B cell (primary cell): Measurements from ENCODE around the gene RNF26. TPM values are rescaled to one million over a fixed set of nuclear protein-coding genes. Genes with fewer than 3 reads are reported as not detected.

Experiments used
- ATAC-seq: fragments of 200-7000 bp; cut with Tn5 transposase; one replicate; pipeline ENCODE4 v1.10.0; 2021; ENCODE audit warnings: low read depth, mild to moderate bottlenecking, moderate number of reproducible peaks, moderate library complexity
- CTCF ChIA-PET: fragments of 350-600 bp; sonication (Branson Sonifier 250); formaldehyde crosslinking; loops from one replicate; lab custom pipeline; 2021; ENCODE audit warnings: antibody characterized with exemption, inconsistent platforms; lab: Charles Lee
- POLR2A ChIA-PET: fragments of 350-600 bp; sonication (Branson Sonifier 250); formaldehyde crosslinking; loops from one replicate; lab custom pipeline; 2021; ENCODE audit warnings: antibody characterized with exemption; lab: Charles Lee
- DNase-seq: peaks from one replicate; pipeline ENCODE4 v3.0.0; 2013
- H2AFZ ChIP-seq: 2 replicates; pipeline ENCODE4 v1.6.1; 2012; ENCODE audit warnings: mild to moderate bottlenecking, low read depth, low read length; ENCODE audit not compliant: insufficient read depth, poor library complexity, severe bottlenecking
- H3K27ac ChIP-seq, 2 donors: 1 replicate in 1 of 2; 2 replicates in 1 of 2; pipeline ENCODE4 v1.5.1; 2012 to 2013; ENCODE audit warnings: low read length in 2 of 2, mild to moderate bottlenecking in 2 of 2, moderate library complexity in 1 of 2
- H3K27me3 ChIP-seq, 4 experiments: fragments of 200-600 bp in 1 of 4; sonication (generic) in 1 of 4; replicated peaks in 1 of 4; 1 replicate in 2 of 4; 2 replicates in 2 of 4; pipeline versions ENCODE4 v1.6.1 to v1.7.0; 2013 to 2016; ENCODE audit warnings: low read length in 3 of 4, mild to moderate bottlenecking in 2 of 4, mixed read lengths in 1 of 4, moderate library complexity in 1 of 4; ENCODE audit not compliant: insufficient read depth in 4 of 4, control insufficient read depth in 3 of 4; ENCODE audit errors: control extremely low read depth in 1 of 4
- H3K36me3 ChIP-seq, 2 experiments: replicated peaks in 1 of 2; 1 replicate in 1 of 2; 2 replicates in 1 of 2; pipeline versions ENCODE4 v1.6.1 to v1.7.1; 2013; ENCODE audit warnings: low read length in 1 of 2; ENCODE audit not compliant: insufficient read depth in 2 of 2, control insufficient read depth in 1 of 2; ENCODE audit errors: control extremely low read depth in 1 of 2, extremely low read depth in 1 of 2
- H3K4me1 ChIP-seq, 2 donors: fragments of 200-600 bp in 1 of 2; sonication (generic) in 1 of 2; 1 replicate in 1 of 2; 2 replicates in 1 of 2; pipeline versions ENCODE4 v1.5.1 to v1.6.1; 2013 to 2017; ENCODE audit warnings: low read length in 2 of 2; ENCODE audit not compliant: control insufficient read depth in 2 of 2, insufficient read depth in 2 of 2
- H3K4me2 ChIP-seq: replicated peaks from 2 replicates; pipeline ENCODE3; 2012; ENCODE audit warnings: mild to moderate bottlenecking, low read depth, low read length; ENCODE audit not compliant: poor library complexity, severe bottlenecking
- H3K4me3 ChIP-seq, 5 experiments: fragments of 200-600 bp in 1 of 5; sonication (generic) in 1 of 5; 1 replicate in 3 of 5; 2 replicates in 2 of 5; pipeline versions ENCODE4 v1.5.1 to v1.7.0; 2011 to 2016; ENCODE audit warnings: low read length in 4 of 5, mild to moderate bottlenecking in 4 of 5, low read depth in 2 of 5, control low read depth in 1 of 5, moderate library complexity in 1 of 5; ENCODE audit not compliant: insufficient read depth in 1 of 5; ENCODE audit errors: control extremely low read depth in 1 of 5, extremely low read depth in 1 of 5
- H3K79me2 ChIP-seq: fragments of 200-600 bp; sonication (generic); one replicate; pipeline ENCODE4 v1.6.0; 2016; ENCODE audit warnings: low read length; ENCODE audit not compliant: control insufficient read depth, insufficient read depth
- H3K9ac ChIP-seq: fragments of 200-600 bp; sonication (generic); 2 replicates; pipeline ENCODE4 v1.6.1; 2017; ENCODE audit warnings: mild to moderate bottlenecking, low read length, moderate library complexity
- H3K9me3 ChIP-seq, 3 donors: one replicate each; pipeline versions ENCODE4 v1.6.1 to v1.7.1; 2013; ENCODE audit warnings: low read length in 2 of 3; ENCODE audit not compliant: control insufficient read depth in 2 of 3, insufficient read depth in 1 of 3; ENCODE audit errors: control extremely low read depth in 1 of 3
- H4K20me1 ChIP-seq: 2 replicates; pipeline ENCODE4 v1.6.0; 2012; ENCODE audit warnings: mild to moderate bottlenecking, low read length; ENCODE audit not compliant: insufficient read depth, control insufficient read depth, poor library complexity, severe bottlenecking
- H3K27ac Mint-ChIP-seq: one replicate; pipeline ENCODE4 v1.8.0; 2021; ENCODE audit warnings: mixed read lengths
- H3K27me3 Mint-ChIP-seq: one replicate; pipeline ENCODE4 v1.8.0; 2021; ENCODE audit warnings: mixed read lengths
- H3K4me1 Mint-ChIP-seq: one replicate; pipeline ENCODE4 v1.8.0; 2021; ENCODE audit warnings: mixed read lengths
- H3K4me3 Mint-ChIP-seq: one replicate; pipeline ENCODE4 v1.8.0; 2021; ENCODE audit warnings: mixed read lengths
- H3K9me3 Mint-ChIP-seq: one replicate; pipeline ENCODE4 v1.8.0; 2022; ENCODE audit warnings: mixed read lengths; ENCODE audit not compliant: insufficient read depth
- EZH2 ChIP-seq: IDR thresholded peaks from 2 replicates; pipeline ENCODE4 v1.6.1; 2012; ENCODE audit warnings: borderline replicate concordance, low read depth, mild to moderate bottlenecking, moderate library complexity, low read length; ENCODE audit not compliant: insufficient read depth, poor library complexity, severe bottlenecking
- WGBS: methylation state at CpG from one replicate; pipeline ENCODE4 v1.1.5; 2013; ENCODE audit warnings: missing lambda C conversion rate; ENCODE audit not compliant: insufficient coverage; 5-methylcytosine and 5-hydroxymethylcytosine counted together
- intact Hi-C: fragments of 100-400 bp; cut with micrococcal nuclease; formaldehyde crosslinking; loops from one replicate; pipeline ENCODE4 v1.10.0; 2022
- polyA plus RNA-seq: library from polyadenylated mRNA; depleted of rRNA; stranded (reverse); fragments of >200 nt; gene quantifications from 2 replicates; pipeline ENCODE4 v1.2.3, GENCODE V29; 2012
- total RNA-seq, 2 donors: library from RNA; stranded (reverse); fragments of 120-200 nt in 1 of 2; gene quantifications; 1 replicate in 1 of 2; 2 replicates in 1 of 2; pipeline versions ENCODE4 v1.2.3 to v1.2.4, GENCODE V29; 2013 to 2022
- TF ChIP-seq, protein P1 (sequence below): fragments of 200-600 bp; IDR thresholded peaks from one replicate; pipeline ENCODE4 v1.8.0; 2022; ENCODE audit warnings: antibody characterized with exemption, mild to moderate bottlenecking

RNF26 gene
- total and polyA plus RNA-seq, 2 donors (not counting 1 experiment from before 2014, with no cell fraction given) = 15.5 to 21.8 TPM

GRCh38 chr11:119324189-119324588 is 10.1 kb upstream of the RNF26 start:
- intact Hi-C loops = no loop called here
- H3K9me3 ChIP-seq = peaks cover 0 to 4% (median 0%) of the 10 kb centered on the region in 3 donors
- Mint-ChIP-seq H3K27ac (no peak overlapping the region), H3K4me3 (no peak overlapping the region), H3K27me3 (peaks cover 1% of the 10 kb centered on the region), H3K4me1 (peaks cover 21% of the 10 kb centered on the region), H3K9me3 (no peaks in the 10 kb centered on the region)
- H3K9ac ChIP-seq = no peak overlapping the region
- H2AFZ ChIP-seq = no peak overlapping the region
- H3K4me3 ChIP-seq = no peak overlapping the region
- H3K4me1 ChIP-seq = peaks cover 9 to 23% of the 10 kb centered on the region in 2 donors
- ATAC-seq = no peak
- H4K20me1 ChIP-seq = no peaks in the 10 kb centered on the region
- H3K79me2 ChIP-seq = no peaks in the 10 kb centered on the region
- TF ChIP-seq, protein P1, sequence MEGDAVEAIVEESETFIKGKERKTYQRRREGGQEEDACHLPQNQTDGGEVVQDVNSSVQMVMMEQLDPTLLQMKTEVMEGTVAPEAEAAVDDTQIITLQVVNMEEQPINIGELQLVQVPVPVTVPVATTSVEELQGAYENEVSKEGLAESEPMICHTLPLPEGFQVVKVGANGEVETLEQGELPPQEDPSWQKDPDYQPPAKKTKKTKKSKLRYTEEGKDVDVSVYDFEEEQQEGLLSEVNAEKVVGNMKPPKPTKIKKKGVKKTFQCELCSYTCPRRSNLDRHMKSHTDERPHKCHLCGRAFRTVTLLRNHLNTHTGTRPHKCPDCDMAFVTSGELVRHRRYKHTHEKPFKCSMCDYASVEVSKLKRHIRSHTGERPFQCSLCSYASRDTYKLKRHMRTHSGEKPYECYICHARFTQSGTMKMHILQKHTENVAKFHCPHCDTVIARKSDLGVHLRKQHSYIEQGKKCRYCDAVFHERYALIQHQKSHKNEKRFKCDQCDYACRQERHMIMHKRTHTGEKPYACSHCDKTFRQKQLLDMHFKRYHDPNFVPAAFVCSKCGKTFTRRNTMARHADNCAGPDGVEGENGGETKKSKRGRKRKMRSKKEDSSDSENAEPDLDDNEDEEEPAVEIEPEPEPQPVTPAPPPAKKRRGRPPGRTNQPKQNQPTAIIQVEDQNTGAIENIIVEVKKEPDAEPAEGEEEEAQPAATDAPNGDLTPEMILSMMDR = no peak
- no peak for TF ChIP-seq EZH2
- H3K4me2 ChIP-seq = no peak overlapping the region
- no peak for DNase-seq
- H3K36me3 ChIP-seq = no peaks in the 10 kb centered on the region
- peaks cover 0 to 10% (median 4%) of the 10 kb centered on the region in 4 experiments for H3K27me3 ChIP-seq
- no peak overlapping the region for H3K27ac ChIP-seq
- ChIA-PET CTCF (interaction anchor here (0.6 to 4.5 kb wide), 25 partner anchors 8 to 230 kb away, joined by 3 to 45 read pairs (median 5); partner anchors contain the start of genes CBL, DPAGT1, RNF26 and USP2), POLR2A (no interaction called here)
- 23% methylated on average over 4 of the region's 4 CpGs for WGBS

DNA sequence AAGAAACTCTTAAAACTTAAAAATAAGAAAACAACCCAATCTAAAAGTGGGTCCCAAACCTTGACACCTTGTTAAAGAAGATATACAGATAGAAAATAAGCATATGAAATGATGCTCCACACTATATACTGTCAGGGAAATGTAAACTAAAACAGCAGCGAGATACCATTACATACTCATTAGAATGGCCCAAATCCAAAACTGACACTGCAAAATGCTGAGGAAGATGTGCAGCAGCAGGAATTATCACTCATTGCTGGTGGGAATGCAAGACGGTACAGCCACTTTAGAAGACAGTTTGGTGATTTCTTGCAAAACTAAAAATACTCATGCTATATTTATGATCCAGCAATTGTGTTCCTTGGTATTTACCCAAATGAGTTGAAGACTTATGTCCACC is 5.0 kb upstream of the RNF26 start:
- Histone ChIP-seq H3K9ac (no peak overlapping the region), H2AFZ (no peak overlapping the region), H3K4me2 (no peak overlapping the region), H3K4me3 (no peak overlapping the region), H4K20me1 (no peaks in the 10 kb centered on the region), H3K79me2 (peaks cover 6% of the 10 kb centered on the region), H3K36me3 (no peaks in the 10 kb centered on the region), H3K27ac (no peak overlapping the region), H3K4me1 (peaks cover 0 to 4% of the 10 kb centered on the region in 2 donors), H3K9me3 (no peaks in the 10 kb centered on the region), H3K27me3 (no peaks in the 10 kb centered on the region)
- H3K27ac Mint-ChIP-seq = no peak overlapping the region
- ChIA-PET POLR2A (no interaction called here), CTCF (interaction anchor here (0.7 kb wide), 1 partner anchor 426 kb away, joined by 3 read pairs; no protein-coding TSS in a partner anchor)
- WGBS = no CpG with 5 or more reads among the region's 2 CpGs
- H3K27me3 Mint-ChIP-seq = peaks cover 9% of the 10 kb centered on the region
- peaks cover 7% of the 10 kb centered on the region for H3K4me1 Mint-ChIP-seq
- no peak overlapping the region for H3K4me3 Mint-ChIP-seq
- no peaks in the 10 kb centered on the region for H3K9me3 Mint-ChIP-seq
- ATAC-seq = no peak
- DNase-seq = no peak
- intact Hi-C loops = no loop called here
- no peak for TF ChIP-seq EZH2
- TF ChIP-seq, protein P1 = no peak
